Ascending aorta (tissue), 2 donors: ENCODE data around the gene HID1. TPM values are rescaled to one million over a fixed set of nuclear protein-coding genes. Genes with fewer than 3 reads are reported as not detected.

Experiments used
- DNase-seq, 2 donors: peaks; one replicate each; pipeline ENCODE4 v3.0.0-alpha.2; 2019; ENCODE audit warnings: low spot score in 2 of 2
- H3K27ac ChIP-seq, 2 donors: fragments of 200-600 bp; sonication (generic); one replicate each; pipeline ENCODE4 v1.5.1; 2016 to 2017; ENCODE audit warnings: mild to moderate bottlenecking in 1 of 2
- H3K27me3 ChIP-seq: fragments of 200-600 bp; sonication (generic); one replicate; pipeline ENCODE4 v1.5.1; 2017
- H3K36me3 ChIP-seq, 2 donors: fragments of 200-600 bp; sonication (generic); one replicate each; pipeline ENCODE4 v1.5.1; 2016
- H3K4me1 ChIP-seq, 2 donors: fragments of 200-600 bp; sonication (generic); one replicate each; pipeline ENCODE4 v1.5.1; 2016 to 2017; ENCODE audit warnings: mild to moderate bottlenecking in 1 of 2
- H3K4me3 ChIP-seq, 2 donors: fragments of 200-600 bp; sonication (generic); one replicate each; pipeline ENCODE4 v1.5.1; 2016 to 2017; ENCODE audit warnings: mild to moderate bottlenecking in 1 of 2
- H3K9me3 ChIP-seq, 2 donors: fragments of 200-600 bp; sonication (generic); one replicate each; pipeline ENCODE4 v1.5.1; 2016
- CTCF ChIP-seq, 3 experiments: fragments of 200-600 bp in 2 of 3; fragments of 450-650 bp in 1 of 3; sonication (generic) in 2 of 3; IDR thresholded peaks; one replicate each; pipeline ENCODE4 v1.5.1; 2016 to 2019; ENCODE audit warnings: antibody characterized with exemption in 3 of 3, mild to moderate bottlenecking in 1 of 3, moderate library complexity in 1 of 3
- intact Hi-C: fragments of 100-400 bp; cut with DNase I; formaldehyde crosslinking; loops from one replicate; pipeline ENCODE4 v1.15.1; 2023
- total RNA-seq: library from RNA; depleted of rRNA; stranded (reverse); fragments of >200 nt; gene quantifications from one replicate; pipeline ENCODE4 v1.1.0, GENCODE V29; 2016

The HID1 gene
- total RNA-seq, 1 donor from 2014 or later: 103 TPM

GRCh38 chr17:74994440-74994839 lies 21.9 kb upstream of the HID1 start:
- Histone ChIP-seq H3K27me3 (no peaks in the 10 kb centered on the region), H3K36me3 (peaks cover under 1 to 2% of the 10 kb centered on the region in 2 donors), H3K9me3 (no peaks in the 10 kb centered on the region), H3K4me3 (no peak overlapping the region), H3K27ac (no peak overlapping the region), H3K4me1 (no peaks in the 10 kb centered on the region)
- intact Hi-C loops: no loop called here
- no peak for TF ChIP-seq CTCF (IDR thresholded peaks at IDR 0.05)
- no peak for DNase-seq

GRCh38 chr17:74992223-74992622 lies 19.7 kb upstream of the HID1 start:
- Histone ChIP-seq H3K4me3 (no peak overlapping the region), H3K27me3 (no peaks in the 10 kb centered on the region), H3K9me3 (no peaks in the 10 kb centered on the region), H3K27ac (no peak overlapping the region), H3K4me1 (peaks cover 3% of the 10 kb centered on the region in 2 donors), H3K36me3 (no peaks in the 10 kb centered on the region)
- intact Hi-C loops: no loop called here
- no peak for TF ChIP-seq CTCF (IDR thresholded peaks at IDR 0.05)
- no peak for DNase-seq

GRCh38 chr17:74990581-74991105 lies 18.1 kb upstream of the HID1 start:
- no peak for TF ChIP-seq CTCF (IDR thresholded peaks at IDR 0.05)
- H3K27me3 ChIP-seq: no peaks in the 10 kb centered on the region
- no peak overlapping the region for H3K27ac ChIP-seq
- intact Hi-C loops: no loop called here
- H3K4me1 ChIP-seq: peaks cover 3 to 6% of the 10 kb centered on the region in 2 donors
- no peaks in the 10 kb centered on the region for H3K36me3 ChIP-seq
- no peak for DNase-seq
- no peak overlapping the region for H3K4me3 ChIP-seq
- no peaks in the 10 kb centered on the region for H3K9me3 ChIP-seq

- Histone ChIP-seq H3K9me3 (no peaks in the 10 kb centered on the region), H3K4me3 (peak overlapping the region; percentile 82 to 95), H3K27me3 (no peaks in the 10 kb centered on the region), H3K27ac (peak overlapping the region; percentile 98 to 99), H3K36me3 (no peaks in the 10 kb centered on the region), H3K4me1 (peaks cover 3 to 6% of the 10 kb centered on the region in 2 donors)
- peak; percentile 59 to 94 for DNase-seq
- intact Hi-C loops: loop anchor here (1.0 to 10.0 kb wide), 5 partner anchors 24 to 543 kb away; partner anchors contain the start of genes ATP5PD and MRPL58
- TF ChIP-seq CTCF (IDR thresholded peaks at IDR 0.05): peak; percentile 14 to 56 (median 42)
Measured at GRCh38 chr17:74987909-74988711, 15.6 kb upstream of the HID1 start.

- Histone ChIP-seq H3K27ac (peak within 1 kb of the TSS; percentile 98 to 99), H3K4me1 (peaks cover 3 to 9% of the 10 kb centered on the region in 2 donors), H3K9me3 (no peaks in the 10 kb centered on the region), H3K4me3 (peak within 1 kb of the TSS; percentile 82 to 95), H3K36me3 (no peaks in the 10 kb centered on the region), H3K27me3 (no peaks in the 10 kb centered on the region)
- TF ChIP-seq CTCF (IDR thresholded peaks at IDR 0.05): no peak
- intact Hi-C loops: loop anchor here (1.0 to 10.0 kb wide), 2 partner anchors 59 to 543 kb away; partner anchors contain the start of gene ATP5PD
- DNase-seq: peak; percentile 90 to 99
Measured at GRCh38 chr17:74987418-74987908, 14.9 kb upstream of the HID1 start, which contains the start of gene CDR2L. TSS of gene CDR2L (plus strand) at chr17:74987632. CDS start at chr17:74988044, 412 bp downstream.
